Stimulated activated CD4-positive, alpha-beta T cell treated with anti-CD3 and anti-CD28 coated beads, TNF-alpha, amount 100 ng/mL, for 48 hours (primary cell): ENCODE results near the gene GTSE1.

Experiments used
- DNase-seq, 3 donors: peaks; one replicate each; pipeline ENCODE4 v3.0.0-alpha.2; 2020; ENCODE audit warnings: low read depth in 3 of 3

The GTSE1 gene

DNA sequence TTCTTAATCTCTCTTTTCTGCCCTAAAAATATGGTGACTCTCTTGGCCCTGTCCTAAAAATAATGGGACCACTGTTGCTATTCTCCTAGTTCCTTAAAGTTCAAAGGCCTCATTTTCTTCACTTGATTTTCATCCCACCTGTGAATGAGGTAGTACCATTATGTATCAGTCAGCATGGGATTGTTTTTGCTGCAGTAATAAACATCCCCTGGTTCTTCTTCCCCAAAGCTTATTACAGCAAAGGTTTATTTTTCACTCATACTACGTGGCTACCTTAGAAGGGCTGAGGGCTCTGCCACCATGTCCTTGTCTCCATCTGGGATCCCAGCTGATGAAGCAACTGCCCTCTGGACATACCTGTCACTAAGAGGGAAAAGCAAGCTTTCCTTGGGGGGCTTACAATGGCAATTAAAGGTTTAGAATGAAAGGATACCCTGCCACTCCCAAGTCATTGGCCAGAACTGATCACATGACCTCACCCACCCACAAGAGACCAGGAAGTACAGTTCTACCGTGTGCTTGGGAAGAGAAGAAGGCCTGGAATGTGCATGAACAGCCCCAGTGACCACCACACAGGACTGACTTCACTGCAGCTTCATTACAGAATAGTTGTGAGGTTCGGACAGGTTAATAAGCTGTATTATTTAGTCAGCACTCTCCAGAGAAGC is 21.1 kb upstream of the GTSE1 start:
- DNase-seq: no peak

DNA sequence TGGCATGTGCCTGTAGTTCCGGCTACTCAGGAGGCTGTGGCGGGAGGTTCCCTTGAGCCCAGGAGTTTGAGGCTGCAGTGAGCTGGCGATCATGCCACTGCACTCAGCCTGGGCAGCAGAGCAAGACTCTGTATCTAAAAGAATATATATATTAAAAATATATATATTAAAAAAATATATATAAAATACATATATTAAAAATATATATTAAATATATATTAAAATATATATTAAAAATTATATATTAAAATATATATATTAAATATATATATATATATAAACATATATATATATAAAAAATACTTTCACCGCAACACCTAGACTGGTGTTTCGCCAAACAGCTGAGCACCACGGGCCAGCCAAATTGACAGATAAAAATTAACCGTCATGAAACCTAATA is 20.1 kb upstream of the GTSE1 start:
- DNase-seq: no peak

- DNase-seq: no peak
Measured at GRCh38 chr22:46278656-46279645, 17.7 kb upstream of the GTSE1 start.

DNA sequence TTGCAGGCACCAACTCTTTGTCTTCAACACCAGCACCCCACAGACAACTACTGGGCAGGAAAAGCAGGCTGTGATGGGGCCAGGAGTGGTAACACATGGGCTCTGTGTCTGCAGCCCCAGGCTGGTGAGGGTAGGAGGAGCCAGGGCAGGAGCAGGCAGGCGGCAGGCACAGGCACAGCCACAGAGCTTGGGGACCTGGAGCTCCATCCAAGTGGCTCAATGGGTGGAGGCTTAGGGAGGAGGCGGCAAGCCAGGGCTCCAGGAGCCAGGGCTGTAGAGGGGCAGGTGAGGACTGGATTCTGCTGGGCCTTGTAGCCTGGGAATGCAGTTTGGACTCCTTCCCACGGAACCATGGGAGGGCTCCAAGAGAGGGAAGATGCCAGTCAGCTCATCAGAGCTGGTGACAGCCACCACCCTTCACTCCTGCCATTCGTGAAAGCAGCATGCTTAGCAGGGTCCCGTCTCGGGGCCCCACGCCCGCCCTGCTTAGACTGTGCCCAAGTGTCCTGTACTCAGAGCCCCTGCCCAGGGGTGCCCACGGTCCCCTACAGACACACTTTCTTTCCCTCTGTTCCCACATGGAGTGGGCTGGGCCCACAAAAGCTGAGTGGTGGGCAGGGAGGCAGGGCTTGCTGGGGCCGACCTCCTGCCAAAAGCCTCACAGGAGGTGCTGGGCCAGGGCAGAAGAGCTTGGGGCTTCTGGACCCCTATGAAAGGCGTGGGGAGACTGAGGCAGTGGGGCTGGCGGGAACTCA is 16.4 kb upstream of the GTSE1 start:
- DNase-seq: no peak

DNA sequence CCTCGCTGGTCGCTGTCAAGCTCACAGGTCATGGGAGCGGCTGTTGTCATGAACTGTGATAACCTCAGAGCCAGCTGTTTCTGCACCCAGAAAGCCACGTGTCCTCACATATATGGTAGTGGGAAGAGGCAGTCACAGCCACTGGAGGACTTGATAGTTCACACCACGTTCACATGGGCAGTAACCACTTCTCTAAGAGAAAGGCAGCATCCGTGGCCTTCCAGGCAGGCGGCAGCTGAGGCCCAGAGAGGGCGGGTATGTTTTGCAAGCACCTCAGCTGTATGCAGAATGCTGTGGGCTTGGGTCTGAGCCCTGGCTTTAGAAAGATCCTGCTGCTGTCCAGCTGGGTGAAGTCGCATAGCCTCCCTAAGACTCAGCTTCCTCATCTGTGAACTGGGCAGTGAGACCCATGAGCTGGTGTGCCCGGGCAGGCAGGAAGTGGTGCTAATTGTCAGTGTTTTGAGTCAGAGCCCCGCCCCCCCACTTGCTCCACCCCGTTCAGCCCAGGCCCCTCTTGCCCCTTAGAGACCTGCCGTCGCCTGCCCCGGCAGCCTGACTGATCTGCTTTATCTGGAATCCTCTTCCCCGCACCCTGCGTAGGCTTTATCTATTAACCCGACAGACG is 15.6 kb upstream of the GTSE1 start:
- DNase-seq: no peak

GRCh38 chr22:46281866-46282678 is 14.6 kb upstream of the GTSE1 start:
- no peak for DNase-seq

- no peak for DNase-seq
Measured at GRCh38 chr22:46286006-46286405, 10.7 kb upstream of the GTSE1 start.

DNA sequence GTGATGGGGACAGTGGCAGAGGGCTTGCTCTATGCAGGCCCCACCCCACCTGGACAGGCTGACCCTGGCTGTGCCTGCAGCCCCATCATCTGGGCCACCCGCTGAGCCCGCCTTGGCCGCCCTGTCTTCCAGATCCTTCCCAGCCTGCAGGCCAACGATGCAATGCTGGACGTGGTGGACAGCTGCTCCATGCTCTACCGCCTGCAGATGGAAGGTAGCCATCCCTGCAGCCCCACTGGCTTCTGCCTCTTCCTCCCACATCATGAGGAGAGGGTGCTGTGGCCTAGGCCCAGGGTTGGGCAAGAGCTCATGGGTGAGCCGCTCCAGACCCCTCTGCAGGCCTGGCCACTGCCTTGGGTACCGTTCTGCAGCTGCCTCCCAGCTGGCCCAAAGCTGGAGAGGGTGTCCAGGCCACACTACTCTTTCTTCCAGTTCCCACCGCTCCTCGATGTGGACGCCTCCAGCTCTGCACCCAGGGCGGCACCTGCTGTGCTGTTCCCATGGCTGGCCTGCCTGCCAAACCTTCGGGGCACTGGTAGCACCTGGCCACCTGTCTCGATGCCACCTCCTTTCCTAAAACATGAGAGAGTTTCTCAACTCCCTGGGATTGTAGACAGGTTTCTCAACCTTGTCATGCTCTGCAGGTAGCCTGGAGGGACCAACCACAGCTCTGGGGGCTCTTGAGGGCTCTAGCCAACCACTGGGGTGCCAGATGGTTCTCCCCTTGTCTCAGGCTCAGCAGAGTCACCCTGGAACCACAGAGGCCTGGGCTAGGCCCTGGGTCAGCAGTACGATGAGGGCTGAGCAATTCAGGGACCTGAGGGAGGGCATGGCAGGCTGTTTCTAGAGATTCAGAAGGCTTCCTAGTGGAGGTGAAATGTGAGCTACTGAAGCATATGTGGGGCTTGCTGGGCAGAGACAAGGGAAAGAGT is 9.5 kb upstream of the GTSE1 start:
- no peak for DNase-seq

DNA sequence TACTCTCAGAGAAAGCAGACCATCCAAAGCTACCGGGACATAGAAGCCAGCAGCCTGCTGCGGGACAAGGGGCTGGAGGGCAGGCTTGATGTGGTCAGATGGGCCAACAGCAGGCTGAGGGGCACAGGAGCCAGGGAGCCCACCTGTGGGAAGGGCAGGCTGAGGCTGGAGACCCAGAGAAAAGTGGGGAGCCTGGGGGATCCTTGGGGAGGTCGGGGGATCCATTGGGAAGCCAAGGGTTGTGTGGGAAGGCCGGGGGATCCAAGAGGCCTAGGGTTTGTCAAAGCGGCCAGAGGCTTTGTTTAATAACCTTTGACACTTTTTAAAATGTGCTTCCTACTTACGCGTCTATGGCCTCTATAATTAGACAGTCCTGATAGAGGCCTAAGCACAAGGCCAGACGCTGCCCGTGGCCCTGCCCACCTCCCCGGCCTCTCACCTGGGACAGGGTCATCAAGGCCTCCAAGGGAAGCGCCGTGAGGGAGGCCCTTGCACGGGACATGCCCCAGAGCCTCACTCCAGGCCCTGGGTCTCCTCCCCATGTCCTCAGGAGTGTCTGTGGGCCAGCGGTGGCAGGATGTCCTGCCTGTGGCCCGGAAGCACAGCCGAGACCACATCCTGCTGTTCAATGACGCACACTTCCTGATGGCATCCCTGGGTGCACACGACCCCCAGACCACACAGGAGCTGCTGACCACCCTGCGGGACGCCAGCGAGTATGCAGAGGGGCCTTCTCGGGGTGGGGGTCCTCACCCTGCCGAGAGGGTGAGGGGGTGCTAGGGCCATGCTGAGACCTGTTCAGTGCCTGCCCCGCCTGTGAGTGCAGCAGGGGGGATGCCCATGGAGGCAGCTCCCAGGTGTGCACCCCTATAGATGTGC is 8.6 kb upstream of the GTSE1 start:
- DNase-seq: no peak

DNA sequence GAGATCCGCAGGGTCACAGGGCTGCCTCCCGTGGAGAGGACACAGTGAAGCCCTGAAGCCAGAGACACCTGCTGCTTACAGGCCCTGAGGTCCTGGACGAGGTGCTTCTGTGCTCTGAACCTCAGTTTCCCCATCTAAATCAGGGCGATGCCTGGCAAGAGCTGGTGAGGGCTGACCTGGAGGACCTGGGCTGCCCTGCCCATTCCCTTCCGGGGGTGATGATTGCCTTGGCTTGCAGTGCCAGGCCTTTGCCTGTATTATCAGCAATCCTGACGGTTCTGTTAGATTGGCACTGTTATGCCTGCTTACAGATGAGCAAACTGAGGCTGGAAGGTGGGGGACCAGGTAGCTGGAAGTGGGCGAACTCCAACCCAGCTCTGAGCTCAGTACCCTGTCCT is 7.8 kb upstream of the GTSE1 start:
- DNase-seq: no peak

GRCh38 chr22:46289244-46289891 is 7.3 kb upstream of the GTSE1 start:
- DNase-seq: no peak

GRCh38 chr22:46290121-46290842 is 6.4 kb upstream of the GTSE1 start:
- no peak for DNase-seq

DNA sequence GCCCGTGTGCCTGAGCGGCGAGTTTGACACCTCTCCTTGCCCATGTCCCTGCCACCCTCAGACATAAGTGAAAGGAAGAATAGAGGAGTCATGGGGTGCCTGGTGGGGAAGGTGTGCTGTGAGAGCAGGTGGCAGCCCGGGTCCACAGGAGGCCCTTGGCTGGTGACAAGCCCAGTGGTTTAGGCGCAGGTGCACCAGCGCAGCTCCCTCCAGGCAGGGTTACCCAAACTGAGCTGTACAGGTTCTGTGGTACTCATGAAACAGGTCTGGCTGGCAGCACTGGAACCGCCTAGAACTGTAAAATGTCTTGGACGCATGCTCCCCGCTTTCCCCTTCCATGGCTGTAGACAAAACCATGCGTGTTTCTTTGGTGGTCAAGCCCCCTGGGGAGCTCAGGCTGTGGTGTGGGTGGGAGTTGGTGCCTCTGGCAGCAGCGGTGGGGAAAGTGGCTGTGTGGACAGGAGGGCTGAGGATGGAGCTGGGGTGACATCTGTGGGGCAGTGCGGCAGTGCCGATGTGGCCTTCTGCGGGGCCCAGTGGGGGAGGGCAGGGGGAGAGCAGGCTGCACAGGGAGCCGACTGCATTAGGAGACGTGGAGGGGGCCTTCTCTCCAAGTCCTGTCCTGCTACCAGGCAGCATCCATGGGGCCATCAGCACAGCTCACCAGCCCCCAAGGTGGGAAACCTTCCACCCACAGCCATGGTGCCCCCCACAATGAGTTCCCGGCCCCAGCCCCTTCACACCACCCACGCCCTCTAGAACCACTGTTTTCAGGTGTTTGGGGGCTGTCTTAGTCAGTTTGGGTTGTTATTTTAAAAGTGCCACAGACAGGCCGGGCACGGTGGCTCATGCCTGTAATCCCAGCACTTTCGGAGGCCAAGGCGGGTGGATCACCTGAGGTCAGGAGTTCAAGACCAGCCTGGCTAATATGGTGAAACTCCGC is 5.6 kb upstream of the GTSE1 start:
- DNase-seq: no peak

DNA sequence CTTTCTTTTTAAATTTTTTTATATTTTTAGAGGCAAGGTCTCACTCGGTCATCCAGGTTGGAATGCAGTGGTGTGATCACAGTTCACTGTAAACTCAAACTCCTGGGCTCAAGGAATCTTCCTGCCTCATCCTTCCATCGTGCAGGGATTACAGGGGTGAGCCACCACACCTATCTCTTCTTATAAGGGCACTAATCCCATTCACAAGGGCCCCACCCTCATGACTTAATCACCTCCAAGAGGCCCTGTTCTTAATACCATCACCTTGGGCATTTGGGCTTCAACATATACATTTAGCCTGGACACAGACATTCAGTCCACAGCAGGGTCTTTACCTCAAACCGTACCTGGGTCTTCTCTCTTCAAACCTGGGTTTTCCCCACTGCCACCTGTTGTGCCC is 4.5 kb upstream of the GTSE1 start:
- no peak for DNase-seq

DNA sequence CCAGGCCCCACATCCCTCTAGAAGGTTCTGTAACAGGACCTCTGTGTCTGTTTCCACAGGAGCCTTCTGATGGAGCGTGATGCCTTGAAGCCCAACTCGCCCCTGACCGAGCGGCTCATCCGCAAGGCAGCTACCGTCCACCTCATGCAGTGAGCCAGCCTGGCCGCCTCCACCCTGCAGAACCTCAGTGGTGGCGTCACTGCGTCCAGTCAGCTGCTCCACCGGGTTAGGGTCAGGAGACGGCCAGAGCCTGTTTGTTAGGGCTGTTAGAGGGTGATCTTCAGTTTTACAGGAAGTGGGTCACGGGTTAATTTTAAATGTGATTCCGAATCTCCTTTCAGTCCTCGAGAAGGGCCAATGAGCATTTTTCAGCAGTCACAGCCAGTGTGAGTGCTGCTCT is 3.9 kb upstream of the GTSE1 start:
- no peak for DNase-seq

- no peak for DNase-seq
Measured at GRCh38 chr22:46293577-46294260, 3.0 kb upstream of the GTSE1 start.
